Suprapubic skin (tissue), 4 donors: Measurements from ENCODE around the gene TMEM272.

Source experiments
- EP300 ChIP-seq: sonication (generic); formaldehyde crosslinking; IDR thresholded peaks from one replicate; pipeline ENCODE4 v1.6.1; 2017; ENCODE audit warnings: antibody characterized with exemption
- POLR2A ChIP-seq, 2 donors: fragments of 450-650 bp; IDR thresholded peaks; one replicate each; pipeline ENCODE4 v1.6.1; 2017; ENCODE audit warnings: antibody characterized with exemption in 2 of 2, mild to moderate bottlenecking in 2 of 2, moderate library complexity in 2 of 2
- POLR2AphosphoS5 ChIP-seq, 3 donors: sonication (generic); formaldehyde crosslinking; IDR thresholded peaks; one replicate each; pipeline ENCODE4 v1.6.1; 2017; ENCODE audit warnings: antibody characterized with exemption in 3 of 3
- TF ChIP-seq, protein P1 (sequence below), 2 donors: fragments of 200-600 bp in 1 of 2; fragments of 450-650 bp in 1 of 2; sonication (generic) in 1 of 2; IDR thresholded peaks; one replicate each; pipeline ENCODE4 v1.5.1; 2016 to 2019; ENCODE audit warnings: antibody characterized with exemption in 2 of 2, mild to moderate bottlenecking in 1 of 2, moderate library complexity in 1 of 2

GRCh38 chr13:51845574-51846318, 769 bp upstream of the TMEM272 start:
- TF ChIP-seq POLR2AphosphoS5 (IDR thresholded peaks at IDR 0.05) (no peak), POLR2A (IDR thresholded peaks at IDR 0.05) (no peak), EP300 (no peak)
- TF ChIP-seq, protein P1, sequence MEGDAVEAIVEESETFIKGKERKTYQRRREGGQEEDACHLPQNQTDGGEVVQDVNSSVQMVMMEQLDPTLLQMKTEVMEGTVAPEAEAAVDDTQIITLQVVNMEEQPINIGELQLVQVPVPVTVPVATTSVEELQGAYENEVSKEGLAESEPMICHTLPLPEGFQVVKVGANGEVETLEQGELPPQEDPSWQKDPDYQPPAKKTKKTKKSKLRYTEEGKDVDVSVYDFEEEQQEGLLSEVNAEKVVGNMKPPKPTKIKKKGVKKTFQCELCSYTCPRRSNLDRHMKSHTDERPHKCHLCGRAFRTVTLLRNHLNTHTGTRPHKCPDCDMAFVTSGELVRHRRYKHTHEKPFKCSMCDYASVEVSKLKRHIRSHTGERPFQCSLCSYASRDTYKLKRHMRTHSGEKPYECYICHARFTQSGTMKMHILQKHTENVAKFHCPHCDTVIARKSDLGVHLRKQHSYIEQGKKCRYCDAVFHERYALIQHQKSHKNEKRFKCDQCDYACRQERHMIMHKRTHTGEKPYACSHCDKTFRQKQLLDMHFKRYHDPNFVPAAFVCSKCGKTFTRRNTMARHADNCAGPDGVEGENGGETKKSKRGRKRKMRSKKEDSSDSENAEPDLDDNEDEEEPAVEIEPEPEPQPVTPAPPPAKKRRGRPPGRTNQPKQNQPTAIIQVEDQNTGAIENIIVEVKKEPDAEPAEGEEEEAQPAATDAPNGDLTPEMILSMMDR (IDR thresholded peaks at IDR 0.05) = no peak
